ENCODE results near the gene TGFBR3. TPM values are rescaled to one million over a fixed set of nuclear protein-coding genes. Genes with fewer than 3 reads are reported as not detected.

Gene TGFBR3
- total RNA-seq, 1 experiment from 2014 or later, result 4.2 TPM

DNA sequence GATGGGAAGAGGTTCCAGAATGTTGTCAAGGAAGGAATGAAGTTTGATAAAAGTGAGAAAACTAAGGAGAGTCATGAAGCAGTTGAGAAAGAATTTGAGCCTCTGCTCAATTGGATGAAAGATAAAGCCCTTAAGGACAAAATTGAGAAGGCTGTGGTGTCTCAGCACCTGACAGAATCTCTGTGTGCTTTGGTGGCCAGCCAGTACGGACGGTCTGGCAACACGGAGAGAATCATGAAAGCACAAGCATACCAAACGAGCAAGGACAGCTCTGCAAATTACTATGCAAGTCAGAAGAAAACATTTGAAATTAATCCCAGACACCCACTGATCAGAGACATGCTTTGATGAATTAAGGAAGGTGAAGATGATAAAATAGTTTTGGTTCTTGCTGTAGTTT is 242.5 kb downstream of the TGFBR3 start:
- no peak for ATAC-seq
- no peak overlapping the region for H3K27ac Mint-ChIP-seq
- no peak overlapping the region for H3K4me3 Mint-ChIP-seq
- CTCF ChIA-PET, result no interaction called here
- no peak for DNase-seq (ENCODE audit: low spot score)
- peaks cover 23% of the 10 kb centered on the region for H3K36me3 Mint-ChIP-seq
- H3K4me1 Mint-ChIP-seq, result peaks cover 22% of the 10 kb centered on the region
- POLR2A ChIA-PET, result no interaction called here
- peaks cover 33% of the 10 kb centered on the region for H3K9me3 Mint-ChIP-seq
- no peak for TF ChIP-seq TEAD1 (CRISPR knock-in tag; IDR thresholded peaks at IDR 0.05)
- no peak for TF ChIP-seq MXD4 (CRISPR knock-in tag; IDR thresholded peaks at IDR 0.05; ENCODE audit: borderline replicate concordance)
- TF ChIP-seq, protein P1, sequence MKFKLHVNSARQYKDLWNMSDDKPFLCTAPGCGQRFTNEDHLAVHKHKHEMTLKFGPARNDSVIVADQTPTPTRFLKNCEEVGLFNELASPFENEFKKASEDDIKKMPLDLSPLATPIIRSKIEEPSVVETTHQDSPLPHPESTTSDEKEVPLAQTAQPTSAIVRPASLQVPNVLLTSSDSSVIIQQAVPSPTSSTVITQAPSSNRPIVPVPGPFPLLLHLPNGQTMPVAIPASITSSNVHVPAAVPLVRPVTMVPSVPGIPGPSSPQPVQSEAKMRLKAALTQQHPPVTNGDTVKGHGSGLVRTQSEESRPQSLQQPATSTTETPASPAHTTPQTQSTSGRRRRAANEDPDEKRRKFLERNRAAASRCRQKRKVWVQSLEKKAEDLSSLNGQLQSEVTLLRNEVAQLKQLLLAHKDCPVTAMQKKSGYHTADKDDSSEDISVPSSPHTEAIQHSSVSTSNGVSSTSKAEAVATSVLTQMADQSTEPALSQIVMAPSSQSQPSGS (CRISPR knock-in tag; IDR thresholded peaks at IDR 0.05; ENCODE audit: borderline replicate concordance, low read depth), result no peak
- TF ChIP-seq, protein P2, sequence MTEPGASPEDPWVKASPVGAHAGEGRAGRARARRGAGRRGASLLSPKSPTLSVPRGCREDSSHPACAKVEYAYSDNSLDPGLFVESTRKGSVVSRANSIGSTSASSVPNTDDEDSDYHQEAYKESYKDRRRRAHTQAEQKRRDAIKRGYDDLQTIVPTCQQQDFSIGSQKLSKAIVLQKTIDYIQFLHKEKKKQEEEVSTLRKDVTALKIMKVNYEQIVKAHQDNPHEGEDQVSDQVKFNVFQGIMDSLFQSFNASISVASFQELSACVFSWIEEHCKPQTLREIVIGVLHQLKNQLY (CRISPR knock-in tag; IDR thresholded peaks at IDR 0.05), result no peak
- TF ChIP-seq TEAD4 (CRISPR knock-in tag; IDR thresholded peaks at IDR 0.05), result no peak
- no peak for TF ChIP-seq NFYB (CRISPR knock-in tag; conservative IDR thresholded peaks at IDR 0.05; ENCODE audit: low read depth)
- no peak for TF ChIP-seq ZNF396 (CRISPR knock-in tag; IDR thresholded peaks at IDR 0.05; ENCODE audit: borderline replicate concordance)
- TF ChIP-seq ZNF317 (CRISPR knock-in tag; IDR thresholded peaks at IDR 0.05; ENCODE audit: borderline replicate concordance, low read depth), result no peak
- TF ChIP-seq, protein P3, sequence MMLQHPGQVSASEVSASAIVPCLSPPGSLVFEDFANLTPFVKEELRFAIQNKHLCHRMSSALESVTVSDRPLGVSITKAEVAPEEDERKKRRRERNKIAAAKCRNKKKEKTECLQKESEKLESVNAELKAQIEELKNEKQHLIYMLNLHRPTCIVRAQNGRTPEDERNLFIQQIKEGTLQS (CRISPR knock-in tag; conservative IDR thresholded peaks at IDR 0.05), result no peak
- TF ChIP-seq, protein P4, sequence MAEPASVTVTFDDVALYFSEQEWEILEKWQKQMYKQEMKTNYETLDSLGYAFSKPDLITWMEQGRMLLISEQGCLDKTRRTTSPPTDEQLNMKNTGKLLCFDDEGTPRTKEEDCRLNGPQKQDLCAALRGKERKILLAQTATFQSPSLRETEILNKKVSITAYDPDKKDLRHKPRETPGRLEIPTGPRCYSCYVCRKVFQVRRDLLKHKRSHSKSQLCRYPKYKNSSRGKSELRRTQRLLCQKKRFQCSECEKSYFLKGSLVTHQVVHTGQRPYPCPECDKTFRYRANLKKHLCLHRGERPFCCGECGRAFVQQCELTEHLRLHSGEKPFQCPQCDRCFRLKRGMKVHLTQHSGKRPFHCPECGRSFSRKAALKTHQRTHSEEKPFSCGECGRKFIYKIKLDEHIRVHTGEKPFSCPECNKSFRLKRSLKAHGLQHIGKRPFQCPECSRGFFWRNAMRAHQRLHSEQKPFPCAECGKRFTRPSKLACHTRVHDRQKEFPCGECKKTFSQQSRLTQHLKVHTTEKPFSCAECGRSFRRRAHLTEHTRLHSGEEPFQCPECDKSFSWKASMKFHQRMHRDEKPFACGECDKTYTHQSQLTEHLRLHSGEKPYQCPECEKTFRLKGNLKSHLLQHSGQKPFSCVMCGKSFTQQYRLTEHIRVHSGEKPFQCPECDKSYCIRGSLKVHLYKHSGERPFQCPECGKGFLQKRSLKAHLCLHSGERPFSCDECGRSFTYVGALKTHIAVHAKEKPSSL (CRISPR knock-in tag; conservative IDR thresholded peaks at IDR 0.05), result no peak
- no peak for TF ChIP-seq ZNF263 (CRISPR knock-in tag; IDR thresholded peaks at IDR 0.05; ENCODE audit: low read depth)
- no peak for TF ChIP-seq KAT7 (CRISPR knock-in tag; IDR thresholded peaks at IDR 0.05; ENCODE audit: borderline replicate concordance)
- TF ChIP-seq TP53 (CRISPR knock-in tag; IDR thresholded peaks at IDR 0.05), result no peak
- no peak for TF ChIP-seq OVOL2 (CRISPR knock-in tag; IDR thresholded peaks at IDR 0.05; ENCODE audit: borderline replicate concordance)
- TF ChIP-seq, protein P5, sequence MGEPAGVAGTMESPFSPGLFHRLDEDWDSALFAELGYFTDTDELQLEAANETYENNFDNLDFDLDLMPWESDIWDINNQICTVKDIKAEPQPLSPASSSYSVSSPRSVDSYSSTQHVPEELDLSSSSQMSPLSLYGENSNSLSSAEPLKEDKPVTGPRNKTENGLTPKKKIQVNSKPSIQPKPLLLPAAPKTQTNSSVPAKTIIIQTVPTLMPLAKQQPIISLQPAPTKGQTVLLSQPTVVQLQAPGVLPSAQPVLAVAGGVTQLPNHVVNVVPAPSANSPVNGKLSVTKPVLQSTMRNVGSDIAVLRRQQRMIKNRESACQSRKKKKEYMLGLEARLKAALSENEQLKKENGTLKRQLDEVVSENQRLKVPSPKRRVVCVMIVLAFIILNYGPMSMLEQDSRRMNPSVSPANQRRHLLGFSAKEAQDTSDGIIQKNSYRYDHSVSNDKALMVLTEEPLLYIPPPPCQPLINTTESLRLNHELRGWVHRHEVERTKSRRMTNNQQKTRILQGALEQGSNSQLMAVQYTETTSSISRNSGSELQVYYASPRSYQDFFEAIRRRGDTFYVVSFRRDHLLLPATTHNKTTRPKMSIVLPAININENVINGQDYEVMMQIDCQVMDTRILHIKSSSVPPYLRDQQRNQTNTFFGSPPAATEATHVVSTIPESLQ (CRISPR knock-in tag; IDR thresholded peaks at IDR 0.05), result no peak
- TF ChIP-seq, protein P6, sequence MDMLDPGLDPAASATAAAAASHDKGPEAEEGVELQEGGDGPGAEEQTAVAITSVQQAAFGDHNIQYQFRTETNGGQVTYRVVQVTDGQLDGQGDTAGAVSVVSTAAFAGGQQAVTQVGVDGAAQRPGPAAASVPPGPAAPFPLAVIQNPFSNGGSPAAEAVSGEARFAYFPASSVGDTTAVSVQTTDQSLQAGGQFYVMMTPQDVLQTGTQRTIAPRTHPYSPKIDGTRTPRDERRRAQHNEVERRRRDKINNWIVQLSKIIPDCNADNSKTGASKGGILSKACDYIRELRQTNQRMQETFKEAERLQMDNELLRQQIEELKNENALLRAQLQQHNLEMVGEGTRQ (CRISPR knock-in tag; IDR thresholded peaks at IDR 0.05), result no peak
- TF ChIP-seq, protein P7, sequence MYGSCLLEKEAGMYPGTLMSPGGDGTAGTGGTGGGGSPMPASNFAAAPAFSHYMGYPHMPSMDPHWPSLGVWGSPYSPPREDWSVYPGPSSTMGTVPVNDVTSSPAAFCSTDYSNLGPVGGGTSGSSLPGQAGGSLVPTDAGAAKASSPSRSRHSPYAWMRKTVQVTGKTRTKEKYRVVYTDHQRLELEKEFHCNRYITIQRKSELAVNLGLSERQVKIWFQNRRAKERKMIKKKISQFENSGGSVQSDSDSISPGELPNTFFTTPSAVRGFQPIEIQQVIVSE (CRISPR knock-in tag; IDR thresholded peaks at IDR 0.05; ENCODE audit: borderline replicate concordance), result no peak
- peaks cover 5% of the 10 kb centered on the region for H3K27me3 Mint-ChIP-seq (ENCODE audit: low read depth)
